Activated CD4-positive, alpha-beta T cell treated with anti-CD3 and anti-CD28 coated beads for 1 hour (primary cell): Measurements from ENCODE around the gene GNA12.
"Not testable (repeated sequence)": the region's sequence is repeated elsewhere in the genome, so short reads cannot be mapped to it uniquely, and the experiment has no call there.

Experiments
- DNase-seq: peaks from one replicate; pipeline ENCODE4 v3.0.0-alpha.2; 2020

Gene GNA12

DNA sequence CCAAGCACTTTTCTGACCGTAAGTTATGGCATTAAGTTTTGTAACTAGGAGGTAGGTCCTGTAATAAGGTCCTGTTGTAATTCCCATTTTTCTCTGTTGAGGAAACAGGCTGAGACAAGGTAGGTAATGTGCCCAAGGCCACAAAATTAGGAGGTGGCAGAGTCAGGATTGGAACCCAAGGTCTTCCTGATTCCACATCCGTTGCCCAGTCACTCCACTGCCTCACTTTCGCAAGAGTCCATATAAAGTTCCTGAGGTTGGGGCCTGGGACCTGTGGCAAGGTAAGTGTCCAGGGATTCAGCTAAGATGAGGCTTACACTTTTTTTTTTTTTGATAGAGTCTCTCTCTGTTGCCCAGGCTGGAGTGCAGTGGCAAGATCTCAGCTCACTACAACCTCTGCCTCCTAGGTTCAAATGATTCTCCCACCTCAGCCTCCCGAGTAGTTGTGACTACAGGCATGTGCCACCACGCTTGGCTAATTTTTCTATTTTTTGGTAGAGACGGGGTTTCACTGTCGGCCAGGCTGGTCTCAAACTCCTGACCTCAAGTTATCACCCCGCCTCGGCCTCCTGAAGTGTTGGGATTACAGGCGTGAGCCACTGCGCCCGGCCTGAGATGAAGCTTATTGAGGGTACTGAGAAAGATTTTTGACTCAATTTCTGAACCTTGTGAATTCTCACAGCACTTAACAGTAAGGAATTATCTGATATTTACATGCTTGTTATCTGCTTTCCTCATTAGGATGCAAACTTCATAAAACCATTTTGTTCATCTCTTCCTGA is 20.3 kb upstream of the GNA12 start:
- no peak for DNase-seq

GRCh38 chr7:2863461-2864066 is 19.5 kb upstream of the GNA12 start:
- DNase-seq: peak; percentile 51

GRCh38 chr7:2862831-2863361 is 18.8 kb upstream of the GNA12 start:
- DNase-seq: no peak

DNA sequence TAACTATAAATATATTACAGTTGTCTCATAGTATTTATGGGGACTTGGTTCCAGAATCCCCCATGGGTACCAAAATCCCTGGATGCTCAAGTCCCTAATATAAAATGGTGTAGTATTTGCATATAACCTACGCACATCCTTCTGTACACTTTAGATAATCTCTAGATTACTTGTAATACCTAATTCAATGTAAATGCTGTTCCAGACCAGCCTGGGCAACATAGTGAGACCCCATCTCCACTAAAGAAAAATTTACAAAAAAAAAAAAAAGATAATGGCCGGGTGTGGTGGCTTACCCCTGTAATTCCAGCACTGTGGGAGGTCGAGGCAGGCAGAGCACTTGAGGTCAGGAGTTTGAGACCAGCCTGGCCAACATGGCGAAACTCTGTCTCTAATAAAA is 17.4 kb upstream of the GNA12 start:
- DNase-seq: no peak

GRCh38 chr7:2860627-2861133 is 16.6 kb upstream of the GNA12 start:
- DNase-seq: no peak

DNA sequence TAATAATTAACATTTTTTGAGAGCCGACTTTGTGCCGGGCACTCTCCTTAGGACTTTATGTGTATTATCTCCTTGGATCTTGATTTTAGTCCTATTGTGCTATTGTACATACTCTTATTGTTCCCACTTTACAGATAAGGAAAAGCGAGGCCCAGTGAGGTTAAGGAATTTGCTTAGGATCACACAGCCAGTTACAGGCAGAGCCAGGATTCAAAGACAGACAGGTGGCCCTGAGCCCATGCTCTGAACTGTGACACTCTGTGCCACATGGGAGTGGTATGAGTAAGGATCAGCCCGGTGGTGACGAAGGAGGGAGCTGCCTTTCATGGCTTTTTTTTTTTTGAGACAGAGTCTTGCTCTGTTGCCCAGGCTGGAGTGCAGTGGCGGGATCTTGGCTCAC is 15.8 kb upstream of the GNA12 start:
- DNase-seq: no peak

DNA sequence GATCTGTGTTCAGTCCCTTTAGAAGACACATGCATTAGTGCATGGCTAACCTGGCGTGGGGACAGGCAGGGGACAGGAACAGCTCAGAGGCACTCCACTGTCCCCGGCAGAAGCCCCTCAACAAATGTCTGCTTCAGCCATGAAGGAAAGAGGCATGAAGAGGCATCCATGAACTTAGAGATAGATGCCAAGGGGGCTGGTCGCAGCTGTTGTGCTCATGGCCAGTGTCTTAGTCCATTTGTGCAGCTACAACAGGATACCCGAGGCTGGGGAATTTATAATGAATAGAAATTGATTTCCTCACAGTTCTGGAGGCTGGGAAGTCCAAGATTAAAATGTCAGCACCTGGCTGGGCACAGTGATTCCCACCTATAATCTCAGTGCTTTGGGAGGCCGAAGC is 14.5 kb upstream of the GNA12 start:
- no peak for DNase-seq

- DNase-seq: no peak
Measured at GRCh38 chr7:2856388-2857169, 12.5 kb upstream of the GNA12 start.

DNA sequence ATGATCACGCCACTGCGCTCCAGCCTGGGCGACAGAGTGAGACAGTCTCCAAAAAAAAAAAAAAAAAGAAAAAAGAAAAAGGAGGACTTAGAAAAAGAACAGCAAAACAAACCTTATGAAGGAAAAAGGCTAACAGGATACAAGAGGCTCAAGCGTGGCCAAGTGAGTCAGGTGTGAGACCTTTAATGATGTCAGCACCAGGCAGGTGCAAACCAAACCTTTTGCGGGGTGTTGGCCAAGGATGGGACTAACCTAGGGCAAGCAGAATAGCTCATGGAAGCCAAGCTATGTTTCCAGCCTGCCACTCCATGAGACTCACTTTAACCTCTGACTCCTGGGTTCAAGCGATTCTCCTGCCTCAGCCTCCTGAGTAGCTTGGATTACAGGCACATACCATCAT is 11.3 kb upstream of the GNA12 start:
- DNase-seq: no peak

DNA sequence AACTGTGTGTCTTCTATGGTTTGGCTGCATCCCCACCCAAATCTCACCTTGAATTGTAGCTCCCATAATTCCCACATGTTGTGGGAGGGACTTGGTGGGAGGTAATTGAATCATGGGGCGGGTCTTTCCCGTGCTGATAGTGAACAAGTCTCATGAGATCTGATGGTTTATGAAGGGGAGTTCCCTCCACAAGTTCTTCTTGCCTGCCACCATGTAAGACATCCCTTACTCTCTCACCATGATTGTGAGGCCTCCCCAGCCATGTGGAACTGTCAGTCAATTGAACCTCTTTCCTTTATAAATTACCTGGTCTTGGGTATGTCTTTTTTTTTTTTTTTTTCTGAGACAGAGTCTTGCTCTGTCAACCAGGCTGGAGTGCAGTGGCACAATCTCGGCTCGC is 9.4 kb upstream of the GNA12 start:
- not testable (repeated sequence) for DNase-seq

GRCh38 chr7:2853147-2853546 is 9.0 kb upstream of the GNA12 start:
- DNase-seq: no peak

DNA sequence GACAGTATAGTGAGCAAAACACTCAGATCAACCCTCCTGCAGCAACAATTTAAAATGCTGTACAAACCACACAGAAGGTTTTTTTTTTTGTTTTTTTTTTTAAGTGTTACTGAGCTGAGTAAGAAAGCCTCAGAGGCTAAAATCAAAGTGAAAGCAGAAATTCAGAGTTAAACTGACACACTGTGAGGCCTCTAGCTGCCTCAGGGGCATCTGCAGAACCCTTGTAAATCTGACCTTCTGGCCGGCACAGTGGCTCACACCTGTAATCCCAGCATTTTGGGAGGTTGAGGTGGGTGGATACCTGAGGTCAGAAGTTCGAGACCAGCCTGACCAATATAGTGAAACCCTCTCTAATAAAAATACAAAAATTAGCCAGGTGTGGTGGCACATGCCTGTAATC is 7.4 kb upstream of the GNA12 start:
- DNase-seq: no peak

GRCh38 chr7:2849941-2850766 is 6.0 kb upstream of the GNA12 start:
- no peak for DNase-seq

DNA sequence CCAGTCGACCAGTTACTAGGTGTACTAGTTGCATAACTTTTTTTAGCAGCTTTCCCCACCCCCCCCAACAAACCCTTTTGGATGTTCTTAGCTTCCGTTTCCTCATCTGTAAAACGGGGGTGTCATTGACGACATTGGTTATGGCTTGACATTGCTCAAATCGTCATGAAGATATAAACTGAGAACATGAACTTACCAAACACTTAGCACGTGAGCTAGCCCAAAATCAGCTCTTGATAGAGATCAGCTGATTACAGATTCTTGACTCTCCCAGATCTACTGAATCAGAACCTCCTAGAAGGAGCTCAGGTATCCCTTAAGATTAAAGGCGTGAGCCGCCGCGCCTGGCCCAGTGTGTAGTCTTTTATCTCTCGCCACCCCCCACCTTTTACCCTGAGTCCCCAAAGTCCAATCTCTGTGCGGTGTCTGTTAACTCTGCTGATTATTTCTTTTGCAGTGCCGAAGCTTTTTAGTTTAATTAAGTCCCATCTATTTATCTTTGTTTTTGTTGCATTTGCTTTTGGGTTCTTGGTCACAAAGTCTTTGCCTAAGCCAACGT is 1.0 kb upstream of the GNA12 start:
- DNase-seq: no peak

DNA sequence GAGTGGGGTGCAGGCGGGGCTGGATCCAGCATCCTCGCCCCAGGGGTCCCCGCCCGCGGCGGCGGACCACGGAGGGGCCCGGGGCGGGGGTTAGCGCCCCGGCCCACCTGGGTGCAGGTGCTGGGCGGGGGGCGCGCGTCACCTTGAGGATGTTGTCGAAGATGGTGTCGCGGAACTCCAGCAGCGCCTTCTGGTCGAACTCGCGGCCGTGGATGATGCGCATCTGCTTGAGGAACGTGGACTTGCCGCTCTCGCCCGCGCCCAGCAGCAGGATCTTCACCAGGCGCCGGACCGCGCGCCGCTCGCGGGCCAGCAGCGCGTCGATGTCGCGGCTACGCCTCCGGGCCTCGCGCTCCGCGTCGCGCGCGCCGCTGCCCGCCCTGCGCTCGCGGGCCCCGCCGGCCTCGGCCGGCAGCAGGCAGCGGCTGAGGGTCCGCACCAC is 376 bp downstream of the GNA12 start:
- DNase-seq: no peak

DNA sequence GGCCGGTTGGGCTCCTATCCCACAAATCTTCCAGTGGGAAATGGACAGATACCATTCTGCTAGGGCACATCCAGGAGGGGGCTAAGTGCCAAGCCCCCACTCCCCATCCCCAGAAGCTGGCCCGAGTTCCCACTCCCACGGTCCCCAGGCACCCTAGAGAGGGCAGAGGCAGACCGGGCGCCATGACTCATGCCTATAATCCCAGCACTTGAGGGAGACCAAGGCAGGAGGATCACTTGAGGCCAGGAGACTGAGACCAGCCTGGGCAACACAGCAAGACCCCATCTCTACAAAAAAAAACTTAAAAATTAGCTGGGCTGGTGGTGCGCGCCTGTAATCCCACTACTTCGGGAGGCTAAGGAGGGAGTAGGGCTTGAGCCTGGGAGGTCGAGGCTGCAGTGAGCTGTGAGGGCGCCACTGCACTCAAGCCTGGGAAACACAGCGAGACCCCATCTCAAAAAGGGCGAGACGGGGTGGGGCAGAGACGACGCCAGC is 870 bp downstream of the GNA12 start:
- DNase-seq: no peak

DNA sequence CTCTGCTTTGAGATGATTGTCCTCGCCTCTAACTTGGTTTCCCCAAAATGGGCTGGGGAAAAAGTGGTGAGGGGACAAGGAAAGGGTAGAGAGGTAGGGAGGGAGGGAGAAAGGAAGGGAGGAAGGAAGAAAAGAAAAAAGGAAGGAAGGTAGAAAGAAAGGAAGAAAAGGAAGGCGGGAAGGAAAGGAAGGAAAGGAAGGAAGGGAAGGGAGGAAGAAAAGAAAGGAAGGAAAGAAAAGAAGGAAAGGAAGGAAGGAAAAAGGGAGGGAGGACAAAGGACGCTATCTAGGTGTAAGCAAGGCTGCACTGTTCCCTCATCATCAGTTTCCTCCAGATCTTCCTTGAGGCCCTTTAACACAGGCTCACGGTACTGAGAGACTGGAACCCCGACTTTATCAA is 2.2 kb downstream of the GNA12 start:
- DNase-seq: no peak

DNA sequence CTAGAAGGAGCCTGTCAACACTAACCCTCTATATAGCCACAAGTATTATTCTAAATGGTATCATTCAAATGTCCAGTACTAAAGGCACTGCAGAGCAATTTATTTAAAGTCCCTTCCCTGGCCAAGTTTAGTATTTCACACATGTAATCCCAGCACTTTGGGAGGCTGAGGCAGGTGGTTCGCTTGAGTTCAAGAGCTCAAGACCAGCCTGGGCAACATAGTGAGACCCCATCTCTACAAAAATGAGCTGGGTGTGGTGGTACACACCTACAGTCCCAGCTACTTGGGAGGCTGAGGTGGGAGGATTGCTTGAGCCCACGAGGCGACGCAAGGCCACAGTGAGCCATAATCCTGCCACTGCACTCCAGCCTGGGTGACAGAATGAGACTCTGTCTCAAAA is 3.6 kb downstream of the GNA12 start:
- no peak for DNase-seq

DNA sequence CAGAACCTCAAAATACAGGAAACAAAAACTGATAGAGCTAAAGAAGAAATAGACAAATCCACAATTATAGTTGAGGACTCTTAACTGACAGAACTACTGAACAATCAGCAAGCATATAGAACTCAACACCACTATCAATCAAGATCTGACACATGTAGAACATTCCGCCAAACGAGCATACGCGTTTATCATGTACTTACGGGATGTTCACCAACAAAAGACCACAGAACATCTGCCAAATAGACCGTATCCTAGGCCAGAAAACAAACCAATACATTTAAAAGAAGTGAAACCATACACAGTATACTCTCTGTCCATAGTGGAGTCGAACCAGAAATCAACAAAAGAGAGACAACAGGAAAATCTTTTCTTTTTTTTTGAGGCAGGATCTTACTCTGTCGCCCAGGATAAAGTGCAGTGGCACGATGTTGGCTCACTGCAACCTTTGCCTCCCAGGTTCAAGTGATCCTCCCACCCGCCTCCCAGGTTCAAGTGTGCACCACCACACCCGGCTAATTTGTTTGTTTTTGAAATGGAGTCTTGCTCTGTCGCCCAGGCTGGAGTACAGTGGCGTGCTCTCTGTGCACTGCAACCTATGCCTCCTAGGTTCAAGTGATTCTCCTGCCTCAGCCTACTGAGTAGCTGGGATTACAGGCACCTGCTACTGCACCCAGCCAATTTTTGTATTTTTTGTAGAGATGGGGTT is 5.1 kb downstream of the GNA12 start:
- DNase-seq: no peak

DNA sequence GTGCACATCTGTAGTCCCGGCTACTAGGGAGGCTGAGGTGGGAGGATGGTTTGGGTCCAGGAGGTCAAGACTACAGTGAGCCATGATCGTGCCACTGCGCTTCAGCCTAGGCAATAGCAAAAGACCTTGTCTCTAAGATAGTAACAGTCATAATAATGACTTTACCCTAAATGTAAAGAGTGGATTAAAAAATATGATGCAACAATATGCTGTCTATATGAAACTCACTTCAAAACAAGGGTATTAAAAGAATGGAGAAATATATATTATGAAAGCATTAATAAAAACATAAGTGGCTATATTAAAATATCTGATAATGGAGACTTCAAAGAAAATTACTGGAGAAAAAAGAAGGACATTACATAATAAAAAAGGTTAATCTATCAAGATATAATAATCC is 5.7 kb downstream of the GNA12 start:
- no peak for DNase-seq

- no peak for DNase-seq
Measured at GRCh38 chr7:2837496-2837895, 6.6 kb downstream of the GNA12 start.
